DOHH2 (cell line): ENCODE data around the gene F12.

Source experiments
- EZH2phosphoT487 ChIP-seq: fragments of 200-600 bp; sonication (generic); IDR thresholded peaks from 2 replicates; pipeline ENCODE4 v1.6.1; 2017; ENCODE audit warnings: borderline replicate concordance, mild to moderate bottlenecking, antibody characterized with exemption, low read length, moderate library complexity, mixed read lengths
- TF ChIP-seq, protein P1 (sequence below): fragments of 200-600 bp; sonication (generic); IDR thresholded peaks from one replicate; pipeline ENCODE4 v1.5.1; 2014; ENCODE audit warnings: antibody characterized with exemption, mild to moderate bottlenecking, low read depth, low read length; ENCODE audit not compliant: poor library complexity, severe bottlenecking

DNA sequence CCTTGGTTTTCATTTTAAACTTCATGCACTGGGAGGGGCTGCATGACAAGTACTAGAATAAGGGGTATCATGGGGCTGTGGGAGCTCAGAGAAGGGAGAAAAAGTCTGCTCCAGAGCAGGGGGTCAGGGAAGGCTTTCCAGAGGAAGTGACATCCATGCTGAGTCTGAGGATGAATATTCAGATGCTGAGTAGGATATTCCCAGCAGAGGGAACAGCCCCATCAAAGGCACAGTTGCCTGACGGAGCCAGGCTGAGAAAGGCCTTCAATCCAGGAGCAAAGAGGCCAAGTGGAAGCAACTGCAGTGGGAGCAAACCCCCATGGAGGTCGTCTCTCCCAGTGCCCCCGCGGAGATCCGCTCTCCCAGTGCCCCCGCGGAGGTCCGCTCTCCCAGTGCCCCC is 13.3 kb downstream of the F12 start:
- TF ChIP-seq, protein P1, sequence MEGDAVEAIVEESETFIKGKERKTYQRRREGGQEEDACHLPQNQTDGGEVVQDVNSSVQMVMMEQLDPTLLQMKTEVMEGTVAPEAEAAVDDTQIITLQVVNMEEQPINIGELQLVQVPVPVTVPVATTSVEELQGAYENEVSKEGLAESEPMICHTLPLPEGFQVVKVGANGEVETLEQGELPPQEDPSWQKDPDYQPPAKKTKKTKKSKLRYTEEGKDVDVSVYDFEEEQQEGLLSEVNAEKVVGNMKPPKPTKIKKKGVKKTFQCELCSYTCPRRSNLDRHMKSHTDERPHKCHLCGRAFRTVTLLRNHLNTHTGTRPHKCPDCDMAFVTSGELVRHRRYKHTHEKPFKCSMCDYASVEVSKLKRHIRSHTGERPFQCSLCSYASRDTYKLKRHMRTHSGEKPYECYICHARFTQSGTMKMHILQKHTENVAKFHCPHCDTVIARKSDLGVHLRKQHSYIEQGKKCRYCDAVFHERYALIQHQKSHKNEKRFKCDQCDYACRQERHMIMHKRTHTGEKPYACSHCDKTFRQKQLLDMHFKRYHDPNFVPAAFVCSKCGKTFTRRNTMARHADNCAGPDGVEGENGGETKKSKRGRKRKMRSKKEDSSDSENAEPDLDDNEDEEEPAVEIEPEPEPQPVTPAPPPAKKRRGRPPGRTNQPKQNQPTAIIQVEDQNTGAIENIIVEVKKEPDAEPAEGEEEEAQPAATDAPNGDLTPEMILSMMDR, result no peak
- no peak for TF ChIP-seq EZH2phosphoT487
